Cardiac muscle cell (in vitro differentiated cells and primary cell): ENCODE measurements around the gene ID2. TPM values are rescaled to one million over a fixed set of nuclear protein-coding genes. Genes with fewer than 3 reads are reported as not detected.

ENCODE experiments used
- DNase-seq, 2 donors: peaks; one replicate each; pipeline versions ENCODE4 v3.0.0 to v3.0.0-alpha.2; 2010 to 2017; ENCODE audit warnings: low read depth in 1 of 2, low spot score in 1 of 2
- H3K27ac ChIP-seq: fragments of 200-600 bp; sonication (generic); 2 replicates; pipeline ENCODE4 v1.5.1; 2016
- H3K27me3 ChIP-seq: fragments of 200-600 bp; sonication (generic); 2 replicates; pipeline ENCODE4 v1.6.0; 2016; ENCODE audit warnings: control low read depth
- H3K36me3 ChIP-seq: fragments of 200-600 bp; sonication (generic); 2 replicates; pipeline ENCODE4 v1.5.1; 2016; ENCODE audit warnings: control low read depth
- H3K4me1 ChIP-seq: fragments of 200-600 bp; sonication (generic); 2 replicates; pipeline ENCODE4 v1.8.1; 2017; ENCODE audit warnings: low read depth, mild to moderate bottlenecking, mixed run types
- H3K4me3 ChIP-seq: fragments of 200-600 bp; sonication (generic); 2 replicates; pipeline ENCODE4 v1.5.1; 2016; ENCODE audit warnings: mild to moderate bottlenecking
- H3K9me3 ChIP-seq: fragments of 200-600 bp; sonication (generic); 2 replicates; pipeline ENCODE4 v1.5.1; 2017; ENCODE audit warnings: low read depth, mild to moderate bottlenecking, control low read depth
- polyA plus RNA-seq: library from polyadenylated mRNA; unstranded; fragments of >200 nt; fragmentation: Nextera tagmentation; extraction: Ambion mirVana; gene quantifications from 2 replicates; pipeline ENCODE4 v1.2.1, GENCODE V29; 2016
- total RNA-seq: library from RNA; depleted of rRNA; stranded (reverse); fragments of >200 nt; gene quantifications from 2 replicates; pipeline ENCODE4 v1.2.3, GENCODE V29; 2016
- TF ChIP-seq, protein P1 (sequence below): IDR thresholded peaks from 2 replicates; pipeline ENCODE4 v1.5.1; 2012; ENCODE audit warnings: low read depth, mild to moderate bottlenecking, low read length

ID2 gene
- total and polyA plus RNA-seq, 2 experiments from 2014 or later = 409 to 780 TPM

DNA sequence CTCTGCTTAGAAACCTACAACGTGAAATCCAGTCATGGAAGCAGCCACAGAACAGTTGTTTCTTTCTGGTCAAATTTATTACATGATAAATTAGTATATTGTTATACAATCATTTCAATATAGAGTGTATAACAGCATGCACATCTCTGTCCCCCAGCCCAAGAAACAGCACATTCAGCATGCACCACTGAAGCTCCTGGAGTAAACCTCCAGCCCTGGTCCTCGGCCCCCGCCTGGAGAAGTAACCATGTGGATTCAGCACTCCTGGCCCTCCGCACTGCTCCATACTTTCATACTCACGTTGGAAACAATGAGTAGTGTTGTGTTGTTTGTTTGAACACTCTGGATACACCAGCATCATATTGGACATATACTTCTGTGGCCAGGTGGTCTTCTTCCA is 15.3 kb upstream of the ID2 start:
- TF ChIP-seq, protein P1, sequence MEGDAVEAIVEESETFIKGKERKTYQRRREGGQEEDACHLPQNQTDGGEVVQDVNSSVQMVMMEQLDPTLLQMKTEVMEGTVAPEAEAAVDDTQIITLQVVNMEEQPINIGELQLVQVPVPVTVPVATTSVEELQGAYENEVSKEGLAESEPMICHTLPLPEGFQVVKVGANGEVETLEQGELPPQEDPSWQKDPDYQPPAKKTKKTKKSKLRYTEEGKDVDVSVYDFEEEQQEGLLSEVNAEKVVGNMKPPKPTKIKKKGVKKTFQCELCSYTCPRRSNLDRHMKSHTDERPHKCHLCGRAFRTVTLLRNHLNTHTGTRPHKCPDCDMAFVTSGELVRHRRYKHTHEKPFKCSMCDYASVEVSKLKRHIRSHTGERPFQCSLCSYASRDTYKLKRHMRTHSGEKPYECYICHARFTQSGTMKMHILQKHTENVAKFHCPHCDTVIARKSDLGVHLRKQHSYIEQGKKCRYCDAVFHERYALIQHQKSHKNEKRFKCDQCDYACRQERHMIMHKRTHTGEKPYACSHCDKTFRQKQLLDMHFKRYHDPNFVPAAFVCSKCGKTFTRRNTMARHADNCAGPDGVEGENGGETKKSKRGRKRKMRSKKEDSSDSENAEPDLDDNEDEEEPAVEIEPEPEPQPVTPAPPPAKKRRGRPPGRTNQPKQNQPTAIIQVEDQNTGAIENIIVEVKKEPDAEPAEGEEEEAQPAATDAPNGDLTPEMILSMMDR = no peak
- H3K4me3 ChIP-seq = no peak overlapping the region
- DNase-seq = no peak
- H3K4me1 ChIP-seq = peaks cover 17% of the 10 kb centered on the region
- H3K36me3 ChIP-seq = no peaks in the 10 kb centered on the region
- H3K27ac ChIP-seq = no peak overlapping the region
- H3K27me3 ChIP-seq = no peaks in the 10 kb centered on the region
- H3K9me3 ChIP-seq = no peaks in the 10 kb centered on the region

DNA sequence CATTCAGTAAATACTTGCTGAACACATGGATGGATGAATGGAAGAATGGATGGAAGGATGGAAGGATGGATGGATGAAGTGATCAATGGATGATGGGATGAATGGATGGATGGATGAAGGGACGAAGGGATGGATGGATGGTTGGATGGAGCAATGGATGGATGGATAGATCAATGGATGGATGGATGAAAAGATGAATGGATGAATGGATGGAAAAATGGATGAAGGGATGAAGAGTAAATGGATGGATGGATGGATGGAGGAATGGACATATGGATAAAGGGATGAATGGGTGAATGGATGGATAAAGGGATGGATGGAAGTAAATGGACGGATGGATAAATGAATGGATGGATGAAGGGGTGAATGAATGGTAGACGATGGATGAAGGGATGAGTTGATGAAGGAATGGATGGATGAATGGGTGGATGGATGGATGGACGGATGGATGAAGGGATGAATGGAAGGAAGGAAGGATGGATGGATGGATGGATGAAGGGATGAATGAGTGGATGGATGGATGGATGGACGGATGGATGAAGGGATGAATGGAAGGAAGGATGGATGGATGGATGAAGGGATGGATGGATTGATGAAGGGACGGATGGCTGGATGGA is 13.9 kb upstream of the ID2 start:
- Histone ChIP-seq H3K4me1 (peaks cover 6% of the 10 kb centered on the region), H3K4me3 (no peak overlapping the region), H3K36me3 (no peaks in the 10 kb centered on the region), H3K27ac (no peak overlapping the region), H3K9me3 (no peaks in the 10 kb centered on the region), H3K27me3 (no peaks in the 10 kb centered on the region)
- no peak for DNase-seq
- TF ChIP-seq, protein P1 = no peak

DNA sequence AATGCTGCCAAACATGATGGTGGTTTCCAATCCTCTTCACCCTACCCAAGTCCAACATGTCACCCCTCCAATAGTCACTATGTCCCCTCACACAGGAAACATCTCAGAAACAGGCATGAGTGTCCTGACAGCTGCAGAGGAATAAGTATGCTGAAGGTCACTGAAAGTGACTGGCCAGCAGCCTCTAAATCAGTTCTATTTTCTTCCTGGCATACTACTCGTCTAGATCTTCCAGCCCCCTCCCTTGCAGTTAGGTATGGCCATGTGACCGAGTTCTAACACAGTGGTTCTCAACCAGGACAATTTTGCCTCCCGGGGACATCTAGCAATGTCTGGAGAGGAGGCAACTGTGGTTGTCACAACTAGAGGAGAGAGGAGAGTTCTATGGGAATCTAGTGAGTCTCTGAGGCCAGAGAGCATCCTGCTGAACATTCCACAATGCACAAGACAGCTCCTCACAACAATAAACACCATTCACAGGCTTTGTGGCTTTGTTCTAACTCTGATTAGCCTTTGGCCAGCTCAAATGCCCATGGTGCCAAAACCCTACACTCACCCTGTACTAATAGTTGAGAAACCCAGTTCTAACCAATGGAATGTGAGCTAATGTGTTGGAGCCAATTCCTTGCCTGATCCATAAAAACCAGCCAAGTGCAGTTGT is 12.6 kb upstream of the ID2 start:
- no peaks in the 10 kb centered on the region for H3K36me3 ChIP-seq
- peak overlapping the region; percentile 65 for H3K27ac ChIP-seq
- no peaks in the 10 kb centered on the region for H3K9me3 ChIP-seq
- DNase-seq = peak; percentile 22 to 85
- H3K4me1 ChIP-seq = peaks cover 6% of the 10 kb centered on the region
- H3K27me3 ChIP-seq = no peaks in the 10 kb centered on the region
- TF ChIP-seq, protein P1 = no peak
- no peak overlapping the region for H3K4me3 ChIP-seq

DNA sequence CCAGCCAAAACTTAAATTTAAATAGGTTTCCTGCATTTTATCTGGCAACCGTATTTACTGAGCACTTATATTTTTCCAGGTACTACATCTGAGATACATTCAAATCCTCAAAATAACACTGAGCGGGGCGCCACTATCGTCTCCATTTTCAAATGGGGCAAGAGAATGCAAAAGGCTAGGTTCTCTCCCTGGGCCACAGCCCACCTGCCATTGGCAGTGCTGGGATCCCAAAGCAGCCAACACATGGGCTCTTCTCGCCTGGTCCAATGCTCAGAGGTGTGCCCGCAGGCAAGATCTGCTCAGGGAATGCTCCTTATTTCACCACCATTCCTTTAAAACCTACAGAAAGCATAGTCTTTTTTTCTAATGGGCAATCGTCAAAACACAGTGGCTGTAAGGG is 11.3 kb upstream of the ID2 start:
- no peak for DNase-seq
- Histone ChIP-seq H3K27ac (no peak overlapping the region), H3K4me1 (peaks cover 9% of the 10 kb centered on the region), H3K27me3 (no peaks in the 10 kb centered on the region), H3K36me3 (no peaks in the 10 kb centered on the region), H3K4me3 (no peak overlapping the region), H3K9me3 (no peaks in the 10 kb centered on the region)
- TF ChIP-seq, protein P1 = no peak

DNA sequence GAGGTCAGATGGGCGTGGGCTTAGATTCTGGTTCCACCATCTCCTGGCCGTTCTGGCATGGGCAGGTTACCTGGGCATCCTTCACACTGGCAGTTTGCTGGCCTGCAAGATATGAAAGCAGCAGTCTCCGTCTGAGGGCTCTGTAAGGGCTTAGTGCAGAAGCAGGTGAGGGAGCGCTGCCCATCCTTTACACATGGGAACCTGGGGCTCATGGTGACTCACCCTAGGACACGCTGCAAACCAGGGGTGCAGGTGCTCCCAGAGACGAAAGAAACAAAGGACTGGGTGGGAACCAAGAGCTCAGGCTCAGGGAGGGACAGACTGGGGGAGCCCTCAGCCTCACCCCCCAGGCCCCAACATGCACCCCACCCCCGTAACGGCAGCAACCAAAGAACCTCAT is 10.7 kb upstream of the ID2 start:
- DNase-seq = no peak
- TF ChIP-seq, protein P1 = no peak
- H3K27me3 ChIP-seq = no peaks in the 10 kb centered on the region

More for the DNA sequence above, 10.7 kb upstream of the ID2 start:
- Histone ChIP-seq H3K9me3 (no peaks in the 10 kb centered on the region), H3K27ac (no peak overlapping the region), H3K36me3 (no peaks in the 10 kb centered on the region), H3K4me1 (peaks cover 15% of the 10 kb centered on the region), H3K4me3 (no peak overlapping the region)
